ENCODE data around the gene SIK1.
"Not testable (repeated sequence)": the region's sequence is repeated elsewhere in the genome, so short reads cannot be mapped to it uniquely, and the experiment has no call there.

SIK1 gene

DNA sequence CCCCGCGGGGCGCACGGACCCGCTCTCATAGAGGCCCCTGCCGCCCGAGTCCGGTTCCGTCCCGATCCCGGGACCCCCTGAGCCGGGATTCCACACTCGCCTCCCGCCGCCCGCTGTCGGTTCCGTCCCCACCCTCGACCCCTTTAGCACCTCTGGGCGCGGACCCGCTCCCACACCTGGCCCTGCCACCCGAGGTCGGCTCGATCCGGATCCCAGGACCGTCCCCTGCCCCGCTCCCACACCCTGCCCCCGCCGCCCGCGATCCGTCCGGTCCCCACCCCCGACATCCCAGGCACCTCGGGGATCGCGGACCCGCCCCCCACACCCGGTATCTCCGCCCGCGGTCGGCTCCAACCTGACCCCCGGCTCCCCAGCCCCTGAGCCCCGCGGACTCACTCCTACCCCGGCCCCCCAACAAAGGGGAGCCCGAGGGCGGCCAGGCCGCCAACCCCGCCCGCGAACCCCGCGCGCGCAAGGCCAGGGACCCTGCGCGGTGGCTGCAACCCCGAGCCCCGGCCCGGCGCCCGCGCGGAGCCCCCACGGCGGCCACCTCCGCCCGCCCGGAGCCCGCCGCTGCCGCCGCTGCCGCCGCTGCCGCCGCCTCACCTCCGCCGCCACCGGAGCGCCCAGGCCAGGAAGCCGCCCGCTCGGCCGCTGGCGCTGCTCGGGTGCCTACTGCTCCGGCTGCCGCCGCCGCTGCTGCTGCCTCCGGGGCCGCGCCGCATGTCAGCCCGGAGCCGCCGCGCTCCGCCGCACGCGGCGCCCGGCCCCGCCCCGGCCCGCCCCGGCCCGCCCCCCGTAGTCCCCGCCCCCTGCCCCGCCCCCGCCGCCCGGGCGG lies at the start of gene SIK1:
TSS of gene SIK1 (minus strand) at position 728 of the 838 bp plus-strand sequence. CDS start 953 bp downstream, outside the sequence.
- H3K4me3 ChIP-seq (ENCODE audit: low read depth, low read length); DNase-seq (ENCODE audit: low read depth, low spot score); in situ Hi-C loops (cut with HindIII; ENCODE audit: low sequenced_read_pairs): not testable (repeated sequence)

DNA sequence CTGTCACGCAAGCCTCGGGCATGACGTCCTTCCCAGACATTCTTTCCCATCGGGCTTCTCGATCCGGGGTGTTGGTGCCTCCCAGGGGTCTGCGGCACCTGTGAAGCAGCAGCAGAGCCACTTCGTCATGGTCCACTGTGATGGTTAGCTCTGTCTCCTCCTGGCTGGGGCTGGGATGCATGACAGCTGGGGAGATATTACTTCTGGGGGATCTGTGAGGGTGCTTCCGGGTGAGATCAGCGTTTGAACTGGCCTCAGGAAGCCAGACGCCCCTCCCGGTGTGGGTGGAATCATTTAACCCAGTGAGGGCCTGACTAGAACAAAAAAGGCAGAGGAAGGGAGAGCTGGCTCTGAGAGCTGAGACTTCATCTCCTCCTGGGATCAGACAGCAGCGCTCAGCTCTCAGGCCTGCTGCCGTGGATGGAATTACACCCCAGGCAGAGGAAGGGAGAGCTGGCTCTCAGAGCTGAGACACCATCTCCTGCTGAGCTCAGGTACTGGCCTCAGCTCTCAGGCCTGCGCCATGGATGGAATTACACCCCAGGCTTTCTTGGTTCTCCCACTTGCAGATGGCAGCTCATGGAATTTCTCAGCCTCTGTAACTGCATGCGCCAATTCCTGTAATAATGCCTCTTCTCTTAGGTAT lies 44.8 kb upstream of the SIK1 start:
- H3K4me3 ChIP-seq (ENCODE audit: low read depth, low read length); in situ Hi-C loops (cut with HindIII; ENCODE audit: low sequenced_read_pairs); DNase-seq (ENCODE audit: low read depth, low spot score): not testable (repeated sequence)

DNA sequence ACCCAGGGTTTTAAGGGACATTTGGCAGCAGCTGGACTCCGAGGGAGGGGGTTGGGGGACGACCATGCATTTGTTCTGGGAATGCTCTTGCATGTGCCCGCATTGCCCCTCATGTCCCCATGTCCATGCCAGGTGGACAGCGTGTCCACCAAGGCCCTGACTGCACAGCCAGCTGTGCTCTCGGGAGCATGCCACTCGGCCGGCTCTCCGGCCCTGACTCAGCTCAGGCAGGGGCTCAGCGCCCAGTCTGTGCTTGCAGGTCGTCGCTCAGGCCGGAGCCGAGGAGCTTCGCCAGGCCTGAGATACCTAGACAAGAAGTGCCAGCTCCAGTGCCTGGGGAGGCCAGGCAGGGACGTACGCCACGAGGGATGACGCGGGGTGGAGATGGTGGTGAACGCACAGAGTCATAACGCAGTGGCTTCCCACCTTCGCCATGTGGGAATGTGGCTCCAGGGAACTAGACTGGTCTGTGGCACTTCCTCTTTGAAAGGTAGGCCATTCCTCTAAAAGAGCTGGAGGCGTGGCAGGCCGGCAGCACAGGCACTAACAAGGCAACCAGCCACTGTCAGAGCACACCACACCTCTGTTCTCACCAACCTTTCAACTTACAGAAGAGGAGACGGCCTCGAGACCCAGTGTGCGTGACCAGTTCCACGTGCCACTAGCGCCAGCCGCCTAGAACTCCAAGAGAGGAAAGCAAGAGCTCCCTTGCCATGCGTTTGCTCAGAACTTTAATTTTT lies 43.0 kb upstream of the SIK1 start:
- H3K4me3 ChIP-seq (ENCODE audit: low read depth, low read length); in situ Hi-C loops (cut with HindIII; ENCODE audit: low sequenced_read_pairs); DNase-seq (ENCODE audit: low read depth, low spot score): not testable (repeated sequence)

DNA sequence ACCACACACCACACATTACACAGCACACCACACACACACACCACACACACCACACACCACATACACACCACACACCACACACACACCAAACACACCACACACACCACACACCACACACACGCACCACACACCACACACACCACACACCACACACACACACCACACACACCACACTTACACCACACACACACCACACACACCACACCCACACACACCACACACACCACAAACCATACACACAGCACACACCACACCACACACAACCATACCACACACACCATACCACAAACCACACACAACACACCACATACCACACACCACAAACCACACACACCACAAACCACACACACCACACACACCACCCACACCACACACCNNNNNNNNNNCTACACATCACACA lies 40.9 kb upstream of the SIK1 start:
- TF ChIP-seq, protein P1, sequence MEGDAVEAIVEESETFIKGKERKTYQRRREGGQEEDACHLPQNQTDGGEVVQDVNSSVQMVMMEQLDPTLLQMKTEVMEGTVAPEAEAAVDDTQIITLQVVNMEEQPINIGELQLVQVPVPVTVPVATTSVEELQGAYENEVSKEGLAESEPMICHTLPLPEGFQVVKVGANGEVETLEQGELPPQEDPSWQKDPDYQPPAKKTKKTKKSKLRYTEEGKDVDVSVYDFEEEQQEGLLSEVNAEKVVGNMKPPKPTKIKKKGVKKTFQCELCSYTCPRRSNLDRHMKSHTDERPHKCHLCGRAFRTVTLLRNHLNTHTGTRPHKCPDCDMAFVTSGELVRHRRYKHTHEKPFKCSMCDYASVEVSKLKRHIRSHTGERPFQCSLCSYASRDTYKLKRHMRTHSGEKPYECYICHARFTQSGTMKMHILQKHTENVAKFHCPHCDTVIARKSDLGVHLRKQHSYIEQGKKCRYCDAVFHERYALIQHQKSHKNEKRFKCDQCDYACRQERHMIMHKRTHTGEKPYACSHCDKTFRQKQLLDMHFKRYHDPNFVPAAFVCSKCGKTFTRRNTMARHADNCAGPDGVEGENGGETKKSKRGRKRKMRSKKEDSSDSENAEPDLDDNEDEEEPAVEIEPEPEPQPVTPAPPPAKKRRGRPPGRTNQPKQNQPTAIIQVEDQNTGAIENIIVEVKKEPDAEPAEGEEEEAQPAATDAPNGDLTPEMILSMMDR (IDR thresholded peaks at IDR 0.05; ENCODE audit: low read depth, low read length): no peak
- no peak for DNase-seq (ENCODE audit: low read depth, low spot score)
- in situ Hi-C loops (cut with HindIII; ENCODE audit: low sequenced_read_pairs): no loop called here
- no peak overlapping the region for H3K4me3 ChIP-seq (ENCODE audit: low read depth, low read length)

DNA sequence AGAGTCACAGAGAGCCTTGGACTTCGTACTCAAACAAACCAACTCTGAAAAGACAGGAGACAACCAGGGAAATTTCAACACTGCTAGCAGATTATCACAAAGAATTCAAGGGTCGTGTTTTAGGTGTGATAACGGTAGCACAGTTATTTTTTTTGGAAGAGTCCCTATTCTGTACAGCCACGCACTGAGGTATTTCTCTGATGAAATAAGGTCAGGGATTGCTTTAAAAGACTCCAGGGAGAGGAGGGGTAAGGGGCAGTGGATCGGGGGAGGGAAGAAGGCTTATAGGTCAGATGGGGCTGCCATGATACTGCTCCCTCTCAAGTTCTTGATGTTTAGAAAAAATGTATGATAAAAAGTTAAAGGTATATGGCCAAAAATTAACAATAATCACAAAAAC lies 38.2 kb upstream of the SIK1 start:
- H3K4me3 ChIP-seq (ENCODE audit: low read depth, low read length); in situ Hi-C loops (cut with HindIII; ENCODE audit: low sequenced_read_pairs): not testable (repeated sequence)

DNA sequence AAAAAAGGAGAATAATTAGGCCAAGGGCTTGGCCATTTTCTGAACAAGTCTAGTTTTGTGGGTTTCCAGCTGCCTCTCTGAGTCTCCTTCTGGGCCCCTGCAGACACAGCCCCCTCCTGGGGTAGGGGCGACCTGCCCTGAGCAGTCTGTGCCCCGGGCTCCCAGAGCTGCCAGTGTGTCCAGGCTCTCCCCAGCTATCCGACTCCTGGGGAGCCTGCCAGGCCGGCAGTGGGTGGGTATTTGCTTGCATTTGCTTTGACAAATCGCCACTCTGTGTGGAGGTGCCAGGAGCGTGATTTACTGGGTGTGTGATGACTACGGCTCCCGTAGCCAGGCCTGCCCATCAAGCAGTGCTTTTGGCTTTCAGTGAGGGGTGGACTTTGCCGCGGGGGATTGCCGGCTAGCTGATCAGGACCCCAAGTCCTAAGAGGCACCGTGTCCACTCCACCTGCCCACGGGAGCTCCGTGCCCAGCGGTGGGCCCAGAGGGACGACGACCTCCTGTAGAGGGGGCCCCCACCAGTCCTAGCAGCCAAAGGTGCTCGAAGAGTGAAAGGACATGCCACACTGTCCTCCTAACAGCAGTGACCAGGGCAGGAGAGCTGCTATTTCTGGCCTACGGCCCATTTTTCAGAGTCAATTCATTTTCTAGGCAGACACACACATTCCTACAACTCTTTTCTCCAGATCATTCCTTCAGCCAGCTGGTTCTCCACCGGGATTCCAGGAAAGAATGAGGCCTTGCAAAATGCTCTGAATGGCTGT lies 36.7 kb upstream of the SIK1 start:
- DNase-seq (ENCODE audit: low read depth, low spot score); H3K4me3 ChIP-seq (ENCODE audit: low read depth, low read length); in situ Hi-C loops (cut with HindIII; ENCODE audit: low sequenced_read_pairs): not testable (repeated sequence)

More for the DNA sequence above, 38.2 kb upstream of the SIK1 start:
- DNase-seq (ENCODE audit: low read depth, low spot score): not testable (repeated sequence)

DNA sequence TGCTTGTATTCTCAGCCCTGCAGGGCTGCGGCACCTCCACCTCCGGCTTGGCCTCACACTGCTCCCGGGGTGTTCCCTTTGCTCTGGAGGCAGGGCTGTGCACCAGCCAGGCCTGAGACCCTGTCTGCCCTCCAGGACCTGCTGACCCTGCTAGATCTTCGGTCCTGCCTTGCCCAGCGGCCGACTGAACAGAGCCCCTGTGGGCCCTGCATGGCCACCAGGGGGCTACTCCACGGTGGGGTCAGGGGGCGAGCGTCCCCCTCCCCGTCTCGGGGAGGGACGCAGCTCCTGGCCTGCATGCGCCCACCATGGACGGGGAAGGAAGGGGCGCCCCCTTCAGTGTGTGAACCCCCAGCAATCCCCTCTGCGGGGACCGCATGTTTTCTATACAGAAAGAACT lies 36.0 kb upstream of the SIK1 start:
- H3K4me3 ChIP-seq (ENCODE audit: low read depth, low read length); DNase-seq (ENCODE audit: low read depth, low spot score); in situ Hi-C loops (cut with HindIII; ENCODE audit: low sequenced_read_pairs): not testable (repeated sequence)

DNA sequence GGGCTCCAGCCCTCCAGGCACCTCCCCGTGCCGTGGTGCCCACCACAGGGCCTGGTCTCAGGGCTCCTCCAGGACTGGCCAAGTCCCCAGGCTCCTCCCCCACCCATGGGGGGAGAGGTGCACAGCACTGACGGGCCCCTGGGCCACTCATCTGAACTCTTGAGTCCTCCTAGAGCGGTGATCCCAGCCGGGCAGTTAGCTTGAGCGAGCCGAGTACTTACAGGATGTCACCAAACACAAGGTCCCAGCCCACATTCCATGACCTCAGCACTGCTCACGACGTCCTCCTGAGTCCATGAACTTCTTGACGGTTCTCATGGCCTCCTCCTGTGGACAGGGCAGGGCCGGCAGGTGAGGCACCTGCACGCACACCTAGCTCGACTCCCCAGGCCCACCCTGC lies 33.5 kb upstream of the SIK1 start:
- in situ Hi-C loops (cut with HindIII; ENCODE audit: low sequenced_read_pairs); H3K4me3 ChIP-seq (ENCODE audit: low read depth, low read length); DNase-seq (ENCODE audit: low read depth, low spot score): not testable (repeated sequence)

DNA sequence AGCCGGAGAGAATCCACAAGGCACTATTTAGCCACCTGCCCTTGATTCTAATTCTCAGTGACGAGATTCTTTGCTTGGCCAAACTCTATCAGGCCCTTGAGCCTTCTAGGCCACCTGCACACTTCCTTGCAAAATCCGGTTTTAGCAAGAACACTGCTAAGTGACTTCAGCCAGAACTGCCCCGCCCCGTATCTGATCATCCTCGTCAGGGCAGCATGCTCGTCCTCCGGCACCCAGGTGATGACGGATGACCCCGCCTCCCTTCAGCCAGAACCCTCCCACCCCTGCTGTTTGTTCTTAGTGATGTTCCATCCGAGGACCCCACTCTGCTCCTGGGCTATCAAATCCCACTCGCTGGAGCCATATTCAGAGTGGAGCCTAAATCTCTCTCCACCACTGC lies 32.1 kb upstream of the SIK1 start:
- DNase-seq (ENCODE audit: low read depth, low spot score); H3K4me3 ChIP-seq (ENCODE audit: low read depth, low read length); in situ Hi-C loops (cut with HindIII; ENCODE audit: low sequenced_read_pairs): not testable (repeated sequence)

DNA sequence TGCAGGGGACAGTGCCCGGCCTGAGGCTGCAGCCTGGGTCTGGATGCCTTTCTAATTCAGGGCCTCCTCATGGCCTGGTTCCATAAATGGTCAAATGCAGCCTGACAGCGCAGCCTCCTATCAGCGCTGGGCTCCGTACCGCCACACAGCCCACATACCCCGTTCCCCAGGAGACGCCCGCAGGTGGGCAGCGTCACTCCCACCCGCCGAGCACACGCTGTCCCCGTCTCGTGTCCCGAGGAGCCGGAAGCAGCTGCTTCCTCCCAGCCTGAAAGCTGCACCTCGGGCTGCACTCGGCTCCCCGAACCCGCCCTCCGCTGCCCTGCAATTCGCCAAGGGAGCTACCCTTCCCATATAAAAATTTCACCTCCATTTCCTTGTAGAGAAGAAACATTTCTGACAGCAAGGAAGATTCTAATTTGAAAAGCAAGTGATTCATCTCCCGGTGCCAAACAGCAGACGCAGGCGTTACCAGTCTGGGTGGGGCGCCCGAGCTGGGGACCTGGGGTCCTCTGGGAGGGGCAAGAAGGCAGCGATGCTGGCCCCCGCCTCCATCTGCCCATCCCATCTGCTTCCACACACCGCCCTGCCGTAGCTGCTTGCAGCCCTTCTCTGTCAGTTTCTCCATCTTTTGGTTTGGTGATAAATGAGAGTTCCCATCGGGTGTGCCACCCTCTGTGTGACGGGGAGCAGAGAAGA lies 29.8 kb upstream of the SIK1 start:
- H3K4me3 ChIP-seq (ENCODE audit: low read depth, low read length); in situ Hi-C loops (cut with HindIII; ENCODE audit: low sequenced_read_pairs); DNase-seq (ENCODE audit: low read depth, low spot score): not testable (repeated sequence)

DNA sequence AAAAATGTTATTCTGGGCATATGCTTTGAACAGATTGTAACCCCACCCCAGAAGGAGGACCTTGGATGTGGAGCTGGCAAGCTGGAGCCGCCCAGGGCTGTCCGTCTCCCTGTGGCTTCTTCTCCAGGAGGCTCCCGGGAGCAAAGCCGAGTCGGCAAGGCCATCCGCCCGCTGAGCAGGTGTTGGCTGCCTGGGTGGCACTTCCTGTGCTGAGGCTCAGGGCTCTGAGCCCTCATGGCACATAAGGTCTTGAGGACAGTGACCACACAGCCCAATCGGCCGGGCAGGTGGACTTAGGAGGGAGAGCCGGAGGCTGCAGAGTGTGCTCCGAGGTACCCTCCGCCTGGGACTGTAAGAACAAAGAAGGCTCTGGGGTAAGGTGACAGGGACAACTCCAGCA lies 28.8 kb upstream of the SIK1 start:
- in situ Hi-C loops (cut with HindIII; ENCODE audit: low sequenced_read_pairs); DNase-seq (ENCODE audit: low read depth, low spot score): not testable (repeated sequence)

DNA sequence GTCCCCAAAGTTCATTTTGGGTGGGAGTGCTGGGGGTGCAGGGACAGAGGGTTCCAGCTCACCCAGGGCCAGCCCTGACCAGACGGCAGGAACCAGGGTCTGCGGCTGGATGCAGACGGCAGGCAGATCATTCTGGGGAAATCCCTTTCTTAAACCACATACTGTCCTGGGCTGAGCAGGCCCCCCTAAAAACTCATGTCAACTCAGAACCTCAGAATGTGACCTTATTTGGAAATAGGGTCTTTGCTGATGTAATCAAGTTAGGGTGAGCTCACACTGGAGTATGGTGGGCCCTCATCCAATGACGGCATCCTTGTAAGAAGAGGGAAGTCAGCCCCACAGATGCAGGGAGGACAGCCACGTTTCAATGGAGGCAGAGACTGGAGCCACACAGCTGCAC lies 27.2 kb upstream of the SIK1 start:
- in situ Hi-C loops (cut with HindIII; ENCODE audit: low sequenced_read_pairs); DNase-seq (ENCODE audit: low read depth, low spot score): not testable (repeated sequence)

More for the DNA sequence above, 28.8 kb upstream of the SIK1 start:
- not testable (repeated sequence) for H3K4me3 ChIP-seq (ENCODE audit: low read depth, low read length)

DNA sequence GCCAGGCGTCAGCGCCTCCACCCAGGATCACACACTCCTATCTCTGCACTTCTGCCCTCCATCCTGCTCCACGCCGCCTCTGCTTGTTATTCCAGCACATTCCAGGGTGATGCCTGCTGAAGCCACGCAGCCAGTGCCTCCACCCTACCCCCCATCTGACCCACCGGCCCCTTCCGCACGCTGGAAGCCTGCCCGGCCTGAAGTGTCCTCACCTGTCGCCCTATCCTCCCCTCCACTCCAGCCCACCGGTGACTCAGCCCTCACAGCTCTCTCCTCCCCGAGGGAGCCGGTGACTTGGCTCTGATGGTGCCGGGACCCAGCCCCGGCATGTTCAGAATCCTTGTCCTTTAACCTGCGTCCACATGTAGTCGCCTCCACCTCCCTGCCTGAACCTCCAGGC lies 24.9 kb upstream of the SIK1 start:
- DNase-seq (ENCODE audit: low read depth, low spot score); in situ Hi-C loops (cut with HindIII; ENCODE audit: low sequenced_read_pairs); H3K4me3 ChIP-seq (ENCODE audit: low read depth, low read length): not testable (repeated sequence)

More for the DNA sequence above, 27.2 kb upstream of the SIK1 start:
- H3K4me3 ChIP-seq (ENCODE audit: low read depth, low read length): not testable (repeated sequence)

DNA sequence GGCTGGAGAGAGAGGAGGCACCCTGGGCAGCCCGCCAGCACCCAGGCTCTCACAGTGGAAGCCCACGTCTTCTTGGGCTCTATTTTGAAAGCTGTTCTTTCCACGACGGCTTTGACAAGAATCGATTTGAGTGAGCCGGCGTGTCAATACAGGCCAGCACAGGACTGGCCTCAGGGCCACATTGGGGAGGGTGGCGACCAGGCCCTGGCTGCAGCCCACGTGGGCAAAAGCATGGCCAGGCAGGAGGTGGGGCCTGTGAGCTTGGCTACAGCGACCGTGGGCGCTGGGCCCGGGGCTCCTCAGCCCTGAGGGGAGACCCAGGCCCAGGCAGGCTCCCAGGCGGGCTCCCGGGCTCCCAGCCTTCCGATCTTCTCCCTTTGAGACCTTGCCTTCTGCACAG lies 23.4 kb upstream of the SIK1 start:
- in situ Hi-C loops (cut with HindIII; ENCODE audit: low sequenced_read_pairs); H3K4me3 ChIP-seq (ENCODE audit: low read depth, low read length); DNase-seq (ENCODE audit: low read depth, low spot score): not testable (repeated sequence)

All from astrocyte of the spinal cord (primary cell).